ENCODE results near the gene NTNG1. TPM values are rescaled to one million over a fixed set of nuclear protein-coding genes. Genes with fewer than 3 reads are reported as not detected.

The NTNG1 gene
- total and polyA plus RNA-seq, 2 of the 8 experiments (the other 6 are each of a cell fraction or from before 2014, with no cell fraction given), result 1.2 to 4.1 TPM

- TF ChIP-seq, protein P1, sequence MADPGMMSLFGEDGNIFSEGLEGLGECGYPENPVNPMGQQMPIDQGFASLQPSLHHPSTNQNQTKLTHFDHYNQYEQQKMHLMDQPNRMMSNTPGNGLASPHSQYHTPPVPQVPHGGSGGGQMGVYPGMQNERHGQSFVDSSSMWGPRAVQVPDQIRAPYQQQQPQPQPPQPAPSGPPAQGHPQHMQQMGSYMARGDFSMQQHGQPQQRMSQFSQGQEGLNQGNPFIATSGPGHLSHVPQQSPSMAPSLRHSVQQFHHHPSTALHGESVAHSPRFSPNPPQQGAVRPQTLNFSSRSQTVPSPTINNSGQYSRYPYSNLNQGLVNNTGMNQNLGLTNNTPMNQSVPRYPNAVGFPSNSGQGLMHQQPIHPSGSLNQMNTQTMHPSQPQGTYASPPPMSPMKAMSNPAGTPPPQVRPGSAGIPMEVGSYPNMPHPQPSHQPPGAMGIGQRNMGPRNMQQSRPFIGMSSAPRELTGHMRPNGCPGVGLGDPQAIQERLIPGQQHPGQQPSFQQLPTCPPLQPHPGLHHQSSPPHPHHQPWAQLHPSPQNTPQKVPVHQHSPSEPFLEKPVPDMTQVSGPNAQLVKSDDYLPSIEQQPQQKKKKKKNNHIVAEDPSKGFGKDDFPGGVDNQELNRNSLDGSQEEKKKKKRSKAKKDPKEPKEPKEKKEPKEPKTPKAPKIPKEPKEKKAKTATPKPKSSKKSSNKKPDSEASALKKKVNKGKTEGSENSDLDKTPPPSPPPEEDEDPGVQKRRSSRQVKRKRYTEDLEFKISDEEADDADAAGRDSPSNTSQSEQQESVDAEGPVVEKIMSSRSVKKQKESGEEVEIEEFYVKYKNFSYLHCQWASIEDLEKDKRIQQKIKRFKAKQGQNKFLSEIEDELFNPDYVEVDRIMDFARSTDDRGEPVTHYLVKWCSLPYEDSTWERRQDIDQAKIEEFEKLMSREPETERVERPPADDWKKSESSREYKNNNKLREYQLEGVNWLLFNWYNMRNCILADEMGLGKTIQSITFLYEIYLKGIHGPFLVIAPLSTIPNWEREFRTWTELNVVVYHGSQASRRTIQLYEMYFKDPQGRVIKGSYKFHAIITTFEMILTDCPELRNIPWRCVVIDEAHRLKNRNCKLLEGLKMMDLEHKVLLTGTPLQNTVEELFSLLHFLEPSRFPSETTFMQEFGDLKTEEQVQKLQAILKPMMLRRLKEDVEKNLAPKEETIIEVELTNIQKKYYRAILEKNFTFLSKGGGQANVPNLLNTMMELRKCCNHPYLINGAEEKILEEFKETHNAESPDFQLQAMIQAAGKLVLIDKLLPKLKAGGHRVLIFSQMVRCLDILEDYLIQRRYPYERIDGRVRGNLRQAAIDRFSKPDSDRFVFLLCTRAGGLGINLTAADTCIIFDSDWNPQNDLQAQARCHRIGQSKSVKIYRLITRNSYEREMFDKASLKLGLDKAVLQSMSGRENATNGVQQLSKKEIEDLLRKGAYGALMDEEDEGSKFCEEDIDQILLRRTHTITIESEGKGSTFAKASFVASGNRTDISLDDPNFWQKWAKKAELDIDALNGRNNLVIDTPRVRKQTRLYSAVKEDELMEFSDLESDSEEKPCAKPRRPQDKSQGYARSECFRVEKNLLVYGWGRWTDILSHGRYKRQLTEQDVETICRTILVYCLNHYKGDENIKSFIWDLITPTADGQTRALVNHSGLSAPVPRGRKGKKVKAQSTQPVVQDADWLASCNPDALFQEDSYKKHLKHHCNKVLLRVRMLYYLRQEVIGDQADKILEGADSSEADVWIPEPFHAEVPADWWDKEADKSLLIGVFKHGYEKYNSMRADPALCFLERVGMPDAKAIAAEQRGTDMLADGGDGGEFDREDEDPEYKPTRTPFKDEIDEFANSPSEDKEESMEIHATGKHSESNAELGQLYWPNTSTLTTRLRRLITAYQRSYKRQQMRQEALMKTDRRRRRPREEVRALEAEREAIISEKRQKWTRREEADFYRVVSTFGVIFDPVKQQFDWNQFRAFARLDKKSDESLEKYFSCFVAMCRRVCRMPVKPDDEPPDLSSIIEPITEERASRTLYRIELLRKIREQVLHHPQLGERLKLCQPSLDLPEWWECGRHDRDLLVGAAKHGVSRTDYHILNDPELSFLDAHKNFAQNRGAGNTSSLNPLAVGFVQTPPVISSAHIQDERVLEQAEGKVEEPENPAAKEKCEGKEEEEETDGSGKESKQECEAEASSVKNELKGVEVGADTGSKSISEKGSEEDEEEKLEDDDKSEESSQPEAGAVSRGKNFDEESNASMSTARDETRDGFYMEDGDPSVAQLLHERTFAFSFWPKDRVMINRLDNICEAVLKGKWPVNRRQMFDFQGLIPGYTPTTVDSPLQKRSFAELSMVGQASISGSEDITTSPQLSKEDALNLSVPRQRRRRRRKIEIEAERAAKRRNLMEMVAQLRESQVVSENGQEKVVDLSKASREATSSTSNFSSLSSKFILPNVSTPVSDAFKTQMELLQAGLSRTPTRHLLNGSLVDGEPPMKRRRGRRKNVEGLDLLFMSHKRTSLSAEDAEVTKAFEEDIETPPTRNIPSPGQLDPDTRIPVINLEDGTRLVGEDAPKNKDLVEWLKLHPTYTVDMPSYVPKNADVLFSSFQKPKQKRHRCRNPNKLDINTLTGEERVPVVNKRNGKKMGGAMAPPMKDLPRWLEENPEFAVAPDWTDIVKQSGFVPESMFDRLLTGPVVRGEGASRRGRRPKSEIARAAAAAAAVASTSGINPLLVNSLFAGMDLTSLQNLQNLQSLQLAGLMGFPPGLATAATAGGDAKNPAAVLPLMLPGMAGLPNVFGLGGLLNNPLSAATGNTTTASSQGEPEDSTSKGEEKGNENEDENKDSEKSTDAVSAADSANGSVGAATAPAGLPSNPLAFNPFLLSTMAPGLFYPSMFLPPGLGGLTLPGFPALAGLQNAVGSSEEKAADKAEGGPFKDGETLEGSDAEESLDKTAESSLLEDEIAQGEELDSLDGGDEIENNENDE (IDR thresholded peaks at IDR 0.05; ENCODE audit: insufficient replicate concordance, low read length), result peak; percentile 48
- TF ChIP-seq RAD21 (IDR thresholded peaks at IDR 0.05 in 1 of 2, conservative IDR thresholded peaks at IDR 0.05 in 1 of 2; ENCODE audit: low read depth in 2 of 2, low read length in 2 of 2) (peak; percentile 54 to 63), TAF7 (optimal IDR thresholded peaks at IDR 0.05; ENCODE audit: borderline replicate concordance, low read depth, low read length) (no peak), CREB1 (IDR thresholded peaks at IDR 0.05) (no peak), CTBP2 (IDR thresholded peaks at IDR 0.05; ENCODE audit: borderline replicate concordance, insufficient read depth, insufficient read length, low read length) (no peak), CBX8 (IDR thresholded peaks at IDR 0.05; ENCODE audit: borderline replicate concordance, low read depth, low read length) (no peak)
- TF ChIP-seq, protein P2, sequence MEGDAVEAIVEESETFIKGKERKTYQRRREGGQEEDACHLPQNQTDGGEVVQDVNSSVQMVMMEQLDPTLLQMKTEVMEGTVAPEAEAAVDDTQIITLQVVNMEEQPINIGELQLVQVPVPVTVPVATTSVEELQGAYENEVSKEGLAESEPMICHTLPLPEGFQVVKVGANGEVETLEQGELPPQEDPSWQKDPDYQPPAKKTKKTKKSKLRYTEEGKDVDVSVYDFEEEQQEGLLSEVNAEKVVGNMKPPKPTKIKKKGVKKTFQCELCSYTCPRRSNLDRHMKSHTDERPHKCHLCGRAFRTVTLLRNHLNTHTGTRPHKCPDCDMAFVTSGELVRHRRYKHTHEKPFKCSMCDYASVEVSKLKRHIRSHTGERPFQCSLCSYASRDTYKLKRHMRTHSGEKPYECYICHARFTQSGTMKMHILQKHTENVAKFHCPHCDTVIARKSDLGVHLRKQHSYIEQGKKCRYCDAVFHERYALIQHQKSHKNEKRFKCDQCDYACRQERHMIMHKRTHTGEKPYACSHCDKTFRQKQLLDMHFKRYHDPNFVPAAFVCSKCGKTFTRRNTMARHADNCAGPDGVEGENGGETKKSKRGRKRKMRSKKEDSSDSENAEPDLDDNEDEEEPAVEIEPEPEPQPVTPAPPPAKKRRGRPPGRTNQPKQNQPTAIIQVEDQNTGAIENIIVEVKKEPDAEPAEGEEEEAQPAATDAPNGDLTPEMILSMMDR (IDR thresholded peaks at IDR 0.05; ENCODE audit: control extremely low read depth in 1 of 3, insufficient read depth in 1 of 3, low read depth in 1 of 3, low read length in 3 of 3), result peak in 2 of 3 experiments; percentile 44 to 75; a peak in 3 of 4 replicates
Observed at GRCh38 chr1:107196973-107197562, 56.2 kb downstream of the NTNG1 start (continued).
